PC-9 (cell line): ENCODE data around the gene TRABD. TPM values are rescaled to one million over a fixed set of nuclear protein-coding genes. Genes with fewer than 3 reads are reported as not detected.

Experiments used
- BruUV-seq: library from RNA; stranded (reverse); fragments of 400-500 nt; replicated peaks from 2 replicates; lab custom pipeline; 2021; lab: Mats Ljungman, UMichigan
- CTCF ChIA-PET: fragments of 300-600 bp; sonication (Branson Sonifier 250); formaldehyde crosslinking; loops from one replicate; lab custom pipeline; 2022; ENCODE audit warnings: antibody characterized with exemption; lab: Charles Lee
- POLR2A ChIA-PET: fragments of 300-600 bp; sonication (Branson Sonifier 250); formaldehyde crosslinking; loops from one replicate; lab custom pipeline; 2022; ENCODE audit warnings: antibody characterized with exemption; ENCODE audit not compliant: unreplicated experiment; lab: Charles Lee
- DNase-seq, 2 experiments: peaks; one replicate each; pipeline versions ENCODE4 v3.0.0 to v3.0.0-alpha.2; 2015 to 2022; ENCODE audit warnings: mixed read lengths in 1 of 2
- H2AFZ ChIP-seq: fragments of 200-600 bp; sonication (generic); 2 replicates; pipeline ENCODE4 v1.8.1; 2017; ENCODE audit warnings: antibody characterized with exemption
- H3F3A ChIP-seq: fragments of 200-600 bp; sonication (generic); 2 replicates; pipeline ENCODE4 v1.8.1; 2017; ENCODE audit warnings: antibody characterized with exemption, mild to moderate bottlenecking, low read depth; ENCODE audit not compliant: insufficient read depth
- H3K27ac ChIP-seq: fragments of 200-600 bp; sonication (generic); 2 replicates; pipeline ENCODE4 v1.6.1; 2016; ENCODE audit warnings: mixed run types
- H3K27me3 ChIP-seq: fragments of 200-600 bp; sonication (generic); 2 replicates; pipeline ENCODE4 v1.6.1; 2016; ENCODE audit warnings: low read depth, mixed run types; ENCODE audit not compliant: insufficient read depth
- H3K36me3 ChIP-seq: fragments of 200-600 bp; sonication (generic); 2 replicates; pipeline ENCODE4 v1.6.1; 2016; ENCODE audit warnings: low read depth, mixed run types
- H3K4me1 ChIP-seq: fragments of 200-600 bp; sonication (generic); replicated peaks from 2 replicates; pipeline ENCODE4 v1.6.1; 2016; ENCODE audit warnings: mixed run types; ENCODE audit not compliant: insufficient read depth
- H3K4me2 ChIP-seq: fragments of 200-600 bp; sonication (generic); 2 replicates; pipeline ENCODE4 v1.6.1; 2017; ENCODE audit warnings: mixed run types
- H3K4me3 ChIP-seq: fragments of 200-600 bp; sonication (generic); 2 replicates; pipeline ENCODE4 v1.6.1; 2016; ENCODE audit warnings: mixed run types
- H3K79me2 ChIP-seq: fragments of 200-600 bp; sonication (generic); 2 replicates; pipeline ENCODE4 v1.6.1; 2017; ENCODE audit warnings: low read depth, mixed run types
- H3K9me2 ChIP-seq: fragments of 200-600 bp; sonication (generic); 2 replicates; pipeline ENCODE4 v1.8.1; 2017; ENCODE audit warnings: mild to moderate bottlenecking; ENCODE audit not compliant: insufficient read depth
- H3K9me3 ChIP-seq: fragments of 200-600 bp; sonication (generic); 2 replicates; pipeline ENCODE4 v1.8.1; 2016; ENCODE audit warnings: low read depth; ENCODE audit not compliant: insufficient read depth
- H4K20me1 ChIP-seq: fragments of 200-600 bp; sonication (generic); 2 replicates; pipeline ENCODE4 v1.8.1; 2017; ENCODE audit not compliant: insufficient read depth
- EZH2 ChIP-seq: fragments of 200-600 bp; sonication (generic); IDR thresholded peaks from 2 replicates; pipeline ENCODE4 v1.8.0; 2017; ENCODE audit warnings: antibody characterized with exemption, low read depth
- intact Hi-C: fragments of 100-400 bp; cut with micrococcal nuclease; formaldehyde crosslinking; loops from one replicate; pipeline ENCODE4 v1.10.0; 2022; ENCODE audit not compliant: unreplicated experiment
- total RNA-seq: library from RNA; stranded (reverse); gene quantifications from 2 replicates; pipeline ENCODE4 v1.2.3, GENCODE V29; 2021
- TF ChIP-seq, protein P1 (sequence below): fragments of 200-600 bp; sonication (generic); conservative IDR thresholded peaks from 2 replicates; pipeline ENCODE4 v1.6.1; 2017; ENCODE audit warnings: mixed run types, antibody characterized with exemption, mild to moderate bottlenecking, moderate library complexity

The TRABD gene
- total RNA-seq, 1 experiment from 2014 or later: 68.2 TPM

DNA sequence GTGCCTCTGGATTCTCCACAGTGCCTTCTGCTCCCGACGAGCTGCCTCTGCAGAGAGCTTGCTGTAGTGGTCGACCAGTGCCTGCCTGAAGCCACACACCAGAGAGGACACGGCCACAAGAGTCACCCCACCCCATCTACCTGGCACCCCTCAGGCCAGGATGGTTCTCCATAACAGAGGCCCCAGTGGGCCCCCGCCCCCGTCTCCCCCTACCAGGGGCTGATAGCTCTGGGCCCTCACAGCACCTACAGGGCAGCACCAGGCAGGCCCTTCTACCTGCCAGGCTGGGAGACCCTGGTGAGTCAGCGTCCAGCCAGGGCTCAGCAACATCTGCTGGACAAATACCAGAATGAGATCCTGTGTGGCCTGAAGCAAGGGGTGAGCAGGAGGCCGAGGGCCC lies 36.8 kb downstream of the TRABD start:
- intact Hi-C loops: no loop called here
- Histone ChIP-seq H3K36me3 (peaks cover 31% of the 10 kb centered on the region), H3K9me2 (no peaks in the 10 kb centered on the region), H3K79me2 (no peaks in the 10 kb centered on the region), H3K9me3 (no peaks in the 10 kb centered on the region), H3K27ac (no peak overlapping the region), H3K4me3 (no peak overlapping the region), H2AFZ (no peak overlapping the region), H4K20me1 (peaks cover 56% of the 10 kb centered on the region), H3K4me1 (no peaks in the 10 kb centered on the region), H3K27me3 (no peaks in the 10 kb centered on the region), H3F3A (peaks cover 15% of the 10 kb centered on the region; the same call in 1 of the 2 replicates), H3K4me2 (no peak overlapping the region)
- POLR2A ChIA-PET: no interaction called here
- CTCF ChIA-PET: no interaction called here
- no peak for TF ChIP-seq EZH2
- TF ChIP-seq, protein P1, sequence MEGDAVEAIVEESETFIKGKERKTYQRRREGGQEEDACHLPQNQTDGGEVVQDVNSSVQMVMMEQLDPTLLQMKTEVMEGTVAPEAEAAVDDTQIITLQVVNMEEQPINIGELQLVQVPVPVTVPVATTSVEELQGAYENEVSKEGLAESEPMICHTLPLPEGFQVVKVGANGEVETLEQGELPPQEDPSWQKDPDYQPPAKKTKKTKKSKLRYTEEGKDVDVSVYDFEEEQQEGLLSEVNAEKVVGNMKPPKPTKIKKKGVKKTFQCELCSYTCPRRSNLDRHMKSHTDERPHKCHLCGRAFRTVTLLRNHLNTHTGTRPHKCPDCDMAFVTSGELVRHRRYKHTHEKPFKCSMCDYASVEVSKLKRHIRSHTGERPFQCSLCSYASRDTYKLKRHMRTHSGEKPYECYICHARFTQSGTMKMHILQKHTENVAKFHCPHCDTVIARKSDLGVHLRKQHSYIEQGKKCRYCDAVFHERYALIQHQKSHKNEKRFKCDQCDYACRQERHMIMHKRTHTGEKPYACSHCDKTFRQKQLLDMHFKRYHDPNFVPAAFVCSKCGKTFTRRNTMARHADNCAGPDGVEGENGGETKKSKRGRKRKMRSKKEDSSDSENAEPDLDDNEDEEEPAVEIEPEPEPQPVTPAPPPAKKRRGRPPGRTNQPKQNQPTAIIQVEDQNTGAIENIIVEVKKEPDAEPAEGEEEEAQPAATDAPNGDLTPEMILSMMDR: no peak
- BruUV-seq: no TSS peak
- no peak for DNase-seq

DNA sequence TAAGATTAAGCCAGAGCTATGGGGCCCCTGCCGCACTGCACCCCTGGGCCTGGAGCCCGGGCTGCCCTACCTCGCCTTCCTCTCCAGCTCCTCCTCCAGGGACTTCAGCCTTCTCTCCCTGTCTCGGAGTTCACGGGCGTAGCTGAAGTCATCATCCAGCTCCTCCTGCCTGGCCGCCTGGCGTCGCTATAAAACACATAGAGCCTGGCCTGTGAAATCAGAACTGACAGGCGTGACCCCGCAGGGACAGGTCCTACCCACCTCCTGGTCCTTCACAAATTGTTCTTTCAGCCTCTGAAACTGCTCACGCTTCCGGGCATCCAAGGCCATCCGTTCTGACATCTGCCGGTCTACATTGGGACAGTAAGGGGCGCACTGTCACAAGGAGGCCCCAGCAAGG lies 38.4 kb downstream of the TRABD start:
- H3K9me3 ChIP-seq: no peaks in the 10 kb centered on the region
- ChIA-PET CTCF (no interaction called here), POLR2A (no interaction called here)
- H3K9me2 ChIP-seq: no peaks in the 10 kb centered on the region
- no peak overlapping the region for H3K4me2 ChIP-seq
- DNase-seq: no peak
- no peak overlapping the region for H2AFZ ChIP-seq
- H3F3A ChIP-seq: peaks cover 3% of the 10 kb centered on the region; the same call in 1 of the 2 replicates
- peaks cover 45% of the 10 kb centered on the region for H4K20me1 ChIP-seq
- no peaks in the 10 kb centered on the region for H3K79me2 ChIP-seq
- TF ChIP-seq, protein P1: no peak
- no peaks in the 10 kb centered on the region for H3K4me1 ChIP-seq
- H3K4me3 ChIP-seq: no peak overlapping the region
- H3K27me3 ChIP-seq: no peaks in the 10 kb centered on the region
- no peak overlapping the region for H3K27ac ChIP-seq
- peaks cover 22% of the 10 kb centered on the region for H3K36me3 ChIP-seq
- intact Hi-C loops: no loop called here
- BruUV-seq: no TSS peak

DNA sequence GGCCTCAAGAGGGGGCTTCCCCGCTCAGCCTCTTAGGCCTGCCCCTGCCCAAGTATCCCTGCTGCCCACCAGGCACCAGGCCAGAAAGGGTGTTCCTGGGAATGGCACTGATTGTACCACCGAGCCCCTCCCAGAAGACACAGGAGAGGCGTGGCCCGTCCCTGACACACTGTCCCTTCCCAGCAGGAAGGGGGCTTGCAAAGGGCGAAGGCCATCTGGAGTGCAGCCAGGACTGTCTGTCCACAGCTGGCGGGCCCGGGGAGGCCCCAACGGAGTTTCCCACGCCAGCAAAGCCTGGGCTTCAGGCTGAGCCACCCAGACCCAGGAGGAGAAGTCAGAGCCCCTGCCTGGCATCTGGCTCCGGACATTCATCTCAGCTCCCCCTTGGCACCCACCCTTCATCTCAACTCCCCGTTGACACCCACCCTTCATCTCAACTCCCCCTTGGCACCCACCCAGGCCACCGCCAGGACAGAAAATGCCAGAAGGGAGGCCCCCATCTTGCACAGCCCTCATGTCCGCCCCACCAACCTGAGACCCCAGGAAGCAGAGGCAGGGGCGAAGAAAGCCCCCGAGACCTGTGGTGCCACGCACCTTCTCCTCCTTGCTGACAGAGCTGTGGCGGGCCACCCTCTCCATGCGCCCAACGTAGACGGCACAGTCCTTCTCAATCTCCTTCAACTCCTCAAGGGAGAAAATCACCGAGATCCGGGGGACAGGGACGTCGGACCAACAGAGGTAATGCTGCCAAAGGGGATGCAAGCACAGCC lies 39.7 kb downstream of the TRABD start:
- Histone ChIP-seq H3K4me2 (no peak overlapping the region), H3K4me3 (no peak overlapping the region), H3F3A (peaks cover 3% of the 10 kb centered on the region; the same call in 1 of the 2 replicates), H3K27ac (no peak overlapping the region), H3K9me2 (no peaks in the 10 kb centered on the region), H3K79me2 (no peaks in the 10 kb centered on the region), H4K20me1 (peaks cover 45% of the 10 kb centered on the region), H2AFZ (no peak overlapping the region), H3K9me3 (no peaks in the 10 kb centered on the region), H3K36me3 (peaks cover 22% of the 10 kb centered on the region), H3K27me3 (no peaks in the 10 kb centered on the region), H3K4me1 (no peaks in the 10 kb centered on the region)
- CTCF ChIA-PET: no interaction called here
- intact Hi-C loops: no loop called here
- no TSS peak for BruUV-seq
- DNase-seq: no peak
- POLR2A ChIA-PET: no interaction called here
- TF ChIP-seq, protein P1: no peak
- TF ChIP-seq EZH2: no peak
